SH-SY5Y (cell line): ENCODE results near the gene ACOT11.

ENCODE experiments used
- GATA2 ChIP-seq: IDR thresholded peaks from 2 replicates; pipeline ENCODE4 v1.6.1; 2011; ENCODE audit warnings: mild to moderate bottlenecking, low read depth, low read length
- GATA3 ChIP-seq: IDR thresholded peaks from 2 replicates; pipeline ENCODE4 v1.6.1; 2011; ENCODE audit warnings: low read depth, mild to moderate bottlenecking, low read length, moderate library complexity

GRCh38 chr1:54601730-54602129, 53.7 kb downstream of the ACOT11 start:
- no peak for TF ChIP-seq GATA3
- TF ChIP-seq GATA2 = no peak
